ENCODE results near the gene KCNH1. TPM values are rescaled to one million over a fixed set of nuclear protein-coding genes. Genes with fewer than 3 reads are reported as not detected.

KCNH1 gene
- total RNA-seq, 1 donor from 2014 or later = not detected

DNA sequence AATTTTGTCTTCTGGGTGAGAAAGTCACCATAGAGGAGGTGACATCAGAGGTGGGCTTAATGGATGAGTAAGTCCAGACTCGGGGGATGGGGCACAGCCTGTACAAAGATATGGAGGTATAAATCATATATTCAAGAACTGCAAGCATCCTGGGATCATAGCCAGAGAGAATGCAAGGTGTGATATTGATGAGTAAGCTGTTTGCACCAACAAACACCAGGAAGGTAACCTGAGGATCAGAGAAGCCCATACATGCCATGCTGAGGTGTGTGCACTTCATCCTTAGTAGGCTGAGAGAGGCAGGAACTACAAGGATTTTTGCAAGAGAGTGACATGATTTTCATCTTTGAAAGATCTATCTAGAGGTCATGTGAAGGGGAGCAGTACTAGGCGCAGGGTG is 498.8 kb downstream of the KCNH1 start:
- H3K36me3 Mint-ChIP-seq (ENCODE audit: low read depth) = peaks cover 2% of the 10 kb centered on the region
- intact Hi-C loops (cut with micrococcal nuclease) = no loop called here
- no peaks in the 10 kb centered on the region for H3K27me3 Mint-ChIP-seq
- no peak for DNase-seq
- POLR2A ChIA-PET = no interaction called here
- TF ChIP-seq, protein P1, sequence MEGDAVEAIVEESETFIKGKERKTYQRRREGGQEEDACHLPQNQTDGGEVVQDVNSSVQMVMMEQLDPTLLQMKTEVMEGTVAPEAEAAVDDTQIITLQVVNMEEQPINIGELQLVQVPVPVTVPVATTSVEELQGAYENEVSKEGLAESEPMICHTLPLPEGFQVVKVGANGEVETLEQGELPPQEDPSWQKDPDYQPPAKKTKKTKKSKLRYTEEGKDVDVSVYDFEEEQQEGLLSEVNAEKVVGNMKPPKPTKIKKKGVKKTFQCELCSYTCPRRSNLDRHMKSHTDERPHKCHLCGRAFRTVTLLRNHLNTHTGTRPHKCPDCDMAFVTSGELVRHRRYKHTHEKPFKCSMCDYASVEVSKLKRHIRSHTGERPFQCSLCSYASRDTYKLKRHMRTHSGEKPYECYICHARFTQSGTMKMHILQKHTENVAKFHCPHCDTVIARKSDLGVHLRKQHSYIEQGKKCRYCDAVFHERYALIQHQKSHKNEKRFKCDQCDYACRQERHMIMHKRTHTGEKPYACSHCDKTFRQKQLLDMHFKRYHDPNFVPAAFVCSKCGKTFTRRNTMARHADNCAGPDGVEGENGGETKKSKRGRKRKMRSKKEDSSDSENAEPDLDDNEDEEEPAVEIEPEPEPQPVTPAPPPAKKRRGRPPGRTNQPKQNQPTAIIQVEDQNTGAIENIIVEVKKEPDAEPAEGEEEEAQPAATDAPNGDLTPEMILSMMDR (IDR thresholded peaks at IDR 0.05) = no peak
- CTCF ChIA-PET = no interaction called here
- no peaks in the 10 kb centered on the region for H3K4me1 Mint-ChIP-seq
- no peaks in the 10 kb centered on the region for H3K9me3 Mint-ChIP-seq
- no peak overlapping the region for H3K27ac Mint-ChIP-seq
- no peak overlapping the region for H3K4me3 Mint-ChIP-seq
- ATAC-seq (ENCODE audit: low read depth) = no peak

DNA sequence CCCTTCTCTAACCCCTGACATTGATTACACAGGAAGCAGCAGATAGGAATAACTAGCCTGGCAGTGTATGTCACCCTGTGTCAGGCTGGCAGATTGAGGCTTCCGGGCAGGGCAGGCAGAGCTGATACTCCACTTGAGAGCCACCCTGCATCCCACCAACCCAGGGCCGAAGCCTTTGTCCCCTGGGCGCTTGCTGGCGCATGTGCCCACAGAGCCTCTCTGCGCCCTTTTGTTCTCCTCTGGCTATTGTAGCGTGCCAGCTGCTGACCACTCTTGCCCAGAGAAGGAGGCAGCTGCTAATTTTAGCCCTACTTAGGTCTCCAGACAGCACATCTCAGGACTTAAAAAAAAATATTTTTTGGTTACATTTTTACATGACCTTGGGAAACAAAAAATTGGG is 500.3 kb downstream of the KCNH1 start:
- peaks cover 2% of the 10 kb centered on the region for H3K36me3 Mint-ChIP-seq (ENCODE audit: low read depth)
- intact Hi-C loops (cut with micrococcal nuclease) = no loop called here
- DNase-seq (no peak), ATAC-seq (ENCODE audit: low read depth) (no peak)
- CTCF ChIA-PET = no interaction called here
- no peaks in the 10 kb centered on the region for H3K9me3 Mint-ChIP-seq
- H3K27ac Mint-ChIP-seq = no peak overlapping the region
- H3K4me3 Mint-ChIP-seq = no peak overlapping the region
- no peaks in the 10 kb centered on the region for H3K4me1 Mint-ChIP-seq
- H3K27me3 Mint-ChIP-seq = no peaks in the 10 kb centered on the region
- TF ChIP-seq, protein P1 (IDR thresholded peaks at IDR 0.05) = no peak
- POLR2A ChIA-PET = no interaction called here

DNA sequence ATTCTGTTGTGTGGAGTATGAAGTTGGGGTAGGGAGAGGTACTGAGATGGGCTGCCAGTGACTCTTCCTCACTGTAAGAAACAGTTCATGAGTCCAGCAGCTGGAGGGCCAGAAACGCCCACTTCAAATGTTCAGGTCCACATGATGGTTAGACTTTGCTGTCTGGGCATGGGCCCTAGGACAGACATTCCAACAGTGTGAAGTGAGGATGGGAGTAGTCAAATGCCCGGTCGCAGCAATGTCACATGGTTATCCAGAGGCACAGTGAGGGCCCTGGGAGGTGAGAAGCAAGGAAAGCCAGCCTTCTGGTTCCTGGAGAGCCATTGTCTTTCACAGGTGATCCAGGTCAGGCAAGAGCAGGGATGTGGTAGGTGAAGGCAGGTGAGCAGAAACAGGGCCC is 500.8 kb downstream of the KCNH1 start:
- Mint-ChIP-seq H3K27ac (no peak overlapping the region), H3K36me3 (ENCODE audit: low read depth) (peaks cover 2% of the 10 kb centered on the region), H3K9me3 (no peaks in the 10 kb centered on the region), H3K27me3 (no peaks in the 10 kb centered on the region), H3K4me1 (no peaks in the 10 kb centered on the region), H3K4me3 (no peak overlapping the region)
- TF ChIP-seq, protein P1 (IDR thresholded peaks at IDR 0.05) = no peak
- intact Hi-C loops (cut with micrococcal nuclease) = no loop called here
- no peak for DNase-seq
- ChIA-PET POLR2A (no interaction called here), CTCF (no interaction called here)
- no peak for ATAC-seq (ENCODE audit: low read depth)

DNA sequence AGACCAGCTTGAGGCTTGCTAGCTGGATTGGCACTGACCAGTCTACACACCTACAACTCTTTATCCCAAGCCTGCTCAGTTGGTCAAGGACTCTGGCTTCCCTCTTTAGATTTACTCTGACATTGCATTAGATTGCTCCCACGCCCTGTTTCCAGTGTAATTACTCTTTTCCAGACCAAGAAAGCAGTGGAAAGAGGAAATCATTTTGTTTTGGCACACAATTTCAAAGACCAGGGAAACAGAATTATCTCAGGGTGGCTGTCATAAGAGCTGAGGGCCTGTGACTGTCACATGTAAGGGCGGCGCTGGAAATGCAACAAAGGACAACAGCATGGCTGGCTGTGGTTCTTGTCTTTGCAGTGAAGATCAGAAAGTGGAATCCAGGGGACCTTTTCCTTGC is 502.5 kb downstream of the KCNH1 start:
- intact Hi-C loops (cut with micrococcal nuclease) = no loop called here
- ChIA-PET POLR2A (no interaction called here), CTCF (no interaction called here)
- DNase-seq = no peak
- H3K9me3 Mint-ChIP-seq = no peaks in the 10 kb centered on the region
- no peak overlapping the region for H3K4me3 Mint-ChIP-seq
- ATAC-seq (ENCODE audit: low read depth) = no peak
- TF ChIP-seq, protein P1 (IDR thresholded peaks at IDR 0.05) = no peak
- H3K27ac Mint-ChIP-seq = no peak overlapping the region
- H3K36me3 Mint-ChIP-seq (ENCODE audit: low read depth) = peaks cover 2% of the 10 kb centered on the region
- H3K27me3 Mint-ChIP-seq = no peaks in the 10 kb centered on the region
- no peaks in the 10 kb centered on the region for H3K4me1 Mint-ChIP-seq

DNA sequence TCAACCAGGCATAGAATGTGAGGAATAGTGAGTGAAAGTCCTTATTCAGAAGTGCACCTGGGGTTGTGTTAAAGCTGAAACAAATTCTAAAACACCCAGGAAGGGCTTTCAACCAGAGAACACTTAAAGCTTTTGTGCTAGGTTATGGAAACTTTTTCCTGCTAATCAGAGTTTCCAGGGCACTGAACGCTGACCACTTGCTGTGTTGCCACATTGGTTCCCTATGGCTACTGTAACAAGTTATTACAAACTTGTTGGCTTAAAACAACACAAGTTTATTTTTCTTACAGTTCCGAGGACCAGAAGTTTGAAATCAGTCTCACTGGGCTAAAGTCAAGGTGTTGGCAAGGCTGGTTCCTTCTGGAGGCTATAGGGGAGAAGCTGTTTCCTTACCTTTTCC is 504.7 kb downstream of the KCNH1 start:
- Mint-ChIP-seq H3K4me1 (no peaks in the 10 kb centered on the region), H3K27me3 (no peaks in the 10 kb centered on the region), H3K4me3 (no peak overlapping the region), H3K9me3 (no peaks in the 10 kb centered on the region), H3K27ac (no peak overlapping the region), H3K36me3 (ENCODE audit: low read depth) (peaks cover 2% of the 10 kb centered on the region)
- DNase-seq (no peak), ATAC-seq (ENCODE audit: low read depth) (no peak)
- ChIA-PET POLR2A (no interaction called here), CTCF (no interaction called here)
- TF ChIP-seq, protein P1 (IDR thresholded peaks at IDR 0.05) = no peak
- intact Hi-C loops (cut with micrococcal nuclease) = no loop called here

All from activated B cell treated with CpG ODN at 0.5 μM for 24 hours (primary cell).